ENCODE data around the gene DPM3. TPM values are rescaled to one million over a fixed set of nuclear protein-coding genes. Genes with fewer than 3 reads are reported as not detected.

The DPM3 gene
- total RNA-seq, 1 experiment from 2014 or later = 113 TPM

- TF ChIP-seq ATF3 (IDR thresholded peaks at IDR 0.05) (no peak), ZNF274 (IDR thresholded peaks at IDR 0.05; ENCODE audit: low read depth, low read length) (no peak), SP1 (IDR thresholded peaks at IDR 0.05; ENCODE audit: low read depth) (no peak), TCF7L2 (IDR thresholded peaks at IDR 0.05; ENCODE audit: borderline replicate concordance, extremely low read depth, insufficient read depth, insufficient read length) (no peak), RAD21 (IDR thresholded peaks at IDR 0.05; ENCODE audit: low read depth) (no peak), EZH2 (IDR thresholded peaks at IDR 0.05) (no peak), REST (IDR thresholded peaks at IDR 0.05; ENCODE audit: low read depth) (no peak), SRF (IDR thresholded peaks at IDR 0.05; ENCODE audit: low read depth) (no peak), ZBTB33 (IDR thresholded peaks at IDR 0.05; ENCODE audit: extremely low read depth, insufficient replicate concordance, low read length) (no peak), MAX (IDR thresholded peaks at IDR 0.05) (no peak), POLR2AphosphoS5 (IDR thresholded peaks at IDR 0.05; ENCODE audit: low read depth, low read length) (no peak), ELF1 (IDR thresholded peaks at IDR 0.05; ENCODE audit: borderline replicate concordance, low read depth) (no peak), CEBPB (IDR thresholded peaks at IDR 0.05; ENCODE audit: low read depth) (no peak), YY1 (IDR thresholded peaks at IDR 0.05; ENCODE audit: extremely low read depth, insufficient replicate concordance, low read depth, low read length) (no peak), ZFX (IDR thresholded peaks at IDR 0.05) (no peak), EGR1 (IDR thresholded peaks at IDR 0.05; ENCODE audit: low read depth) (no peak), EZH2phosphoT487 (IDR thresholded peaks at IDR 0.05; ENCODE audit: borderline replicate concordance) (no peak), SIN3A (IDR thresholded peaks at IDR 0.05; ENCODE audit: low read depth) (no peak)
- H3K4me1 ChIP-seq (ENCODE audit: control insufficient read depth in 1 of 2, insufficient read depth in 2 of 2, low read length in 2 of 2) = no peaks in the 10 kb centered on the region
- H4K20me1 ChIP-seq (ENCODE audit: insufficient read depth) = no peaks in the 10 kb centered on the region
- no peak overlapping the region for H2AFZ ChIP-seq (ENCODE audit: low read depth, low read length, poor library complexity, severe bottlenecking)
- H3K9me2 ChIP-seq (ENCODE audit: insufficient read depth) = no peaks in the 10 kb centered on the region
- no peak overlapping the region for H3K4me2 ChIP-seq (ENCODE audit: low read length)
- no peak overlapping the region for H3K27ac ChIP-seq (ENCODE audit: low read depth, low read length)
- ChIA-PET CTCF (interaction anchor here (1.0 kb wide), 1 partner anchor 69 kb away, joined by 3 read pairs; no protein-coding TSS in a partner anchor), POLR2A (no interaction called here), RAD21 (ENCODE audit: low non-redundant PET in 1 of 2, low total read pairs in 2 of 2, uncharacterized antibody in 2 of 2, unreplicated experiment in 2 of 2) (interaction anchor here in 1 of 2 experiments (1.1 kb wide), 1 partner anchor 68 kb away, joined by 3 read pairs; no protein-coding TSS in a partner anchor)
- H3K27me3 ChIP-seq (ENCODE audit: insufficient read depth, low read length) = no peaks in the 10 kb centered on the region
- H3K79me2 ChIP-seq (ENCODE audit: insufficient read depth, low read length) = no peaks in the 10 kb centered on the region
- ATAC-seq = no peak
- BruUV-seq (replicated peaks) = no TSS peak
- H3K9ac ChIP-seq (ENCODE audit: low read length) = no peak overlapping the region
- no peaks in the 10 kb centered on the region for H3K36me3 ChIP-seq (ENCODE audit: control insufficient read depth in 1 of 2, insufficient read depth in 2 of 2, low read length in 2 of 2)
- intact Hi-C loops (cut with micrococcal nuclease) = no loop called here
- no peak overlapping the region for H3K4me3 ChIP-seq (replicated peaks in 1 of 2; ENCODE audit: low read depth in 1 of 2, low read length in 2 of 2)
- H3K9me3 ChIP-seq (ENCODE audit: control insufficient read depth in 1 of 2, insufficient read depth in 1 of 2, low read depth in 1 of 2, low read length in 2 of 2) = no peaks in the 10 kb centered on the region
- DNase-seq (ENCODE audit: low read depth, low spot score) = no peak
Observed at GRCh38 chr1:155160128-155160527, 19.8 kb upstream of the DPM3 start.

All from HCT116 (cell line).